Left cardiac atrium (tissue), 4 donors: ENCODE results near the gene TXNIP. TPM values are rescaled to one million over a fixed set of nuclear protein-coding genes. Genes with fewer than 3 reads are reported as not detected.

Source experiments
- ATAC-seq, 2 donors: fragments of 200-7000 bp; cut with Tn5 transposase; one replicate each; pipeline ENCODE4 v1.9.1; 2020; ENCODE audit warnings: mild to moderate bottlenecking in 2 of 2, moderate library complexity in 2 of 2
- DNase-seq: peaks from one replicate; pipeline ENCODE4 v3.0.0-alpha.2; 2020
- intact Hi-C, 2 donors: fragments of 100-400 bp; cut with DNase I; formaldehyde crosslinking; loops; one replicate each; pipeline versions ENCODE4 v1.14.1 to v1.15.1; 2022 to 2023
- total RNA-seq, 2 donors: library from RNA; stranded (reverse); fragmentation: NEBNext Ultra II Directional; extraction: Animal tissue kit (Norgen Biotek cat#: 25700); gene quantifications; one replicate each; pipeline ENCODE4 v1.2.1, GENCODE V29; 2021
- donor health status: DM: no; HTN: yes; CAD: no.
- donor health status: DM: no; HTN: yes; CAD: no; lungs with severe emphysema.
- donor health status: DM: yes; HTN: yes; CAD: no.
- donor health status: Dilated cardiomyopathy.

TXNIP gene
- total RNA-seq, 2 donors from 2014 or later = 602 to 909 TPM

- ATAC-seq (no peak), DNase-seq (peak; percentile 53)
- intact Hi-C loops = loop anchor here in 1 of 2 donors (5.0 kb wide), 1 partner anchor 65 kb away; no protein-coding TSS in a partner anchor
Measured at GRCh38 chr1:145956781-145957442, 39.5 kb downstream of the TXNIP start.

GRCh38 chr1:145956361-145956760 is 40.0 kb downstream of the TXNIP start:
- no peak for DNase-seq
- intact Hi-C loops = loop anchor here in 1 of 2 donors (5.0 kb wide), 1 partner anchor 64 kb away; no protein-coding TSS in a partner anchor
- no peak for ATAC-seq

- no peak for ATAC-seq
- intact Hi-C loops = loop anchor here in 1 of 2 donors (5.0 kb wide), 1 partner anchor 63 kb away; no protein-coding TSS in a partner anchor
Measured at GRCh38 chr1:145955436-145955835, 40.9 kb downstream of the TXNIP start.

GRCh38 chr1:145953861-145954260 is 42.5 kb downstream of the TXNIP start:
- intact Hi-C loops = no loop called here
- DNase-seq = no peak
- no peak for ATAC-seq

More at GRCh38 chr1:145955436-145955835, 40.9 kb downstream of the TXNIP start:
- no peak for DNase-seq

GRCh38 chr1:145952903-145953302 is 43.5 kb downstream of the TXNIP start:
- DNase-seq = no peak
- intact Hi-C loops = no loop called here
- ATAC-seq = no peak

- intact Hi-C loops = no loop called here
- ATAC-seq (no peak), DNase-seq (no peak)
Measured at GRCh38 chr1:145951526-145951925, 44.9 kb downstream of the TXNIP start.

- ATAC-seq (peak in 1 of 2 donors; percentile 56), DNase-seq (no peak)
- intact Hi-C loops = no loop called here
Measured at GRCh38 chr1:145949219-145949618, 47.2 kb downstream of the TXNIP start.

- no peak for DNase-seq
- intact Hi-C loops = no loop called here
- ATAC-seq = no peak
Measured at GRCh38 chr1:145947551-145947950, 48.8 kb downstream of the TXNIP start.

- DNase-seq (no peak), ATAC-seq (no peak)
- intact Hi-C loops = no loop called here
Measured at GRCh38 chr1:145946477-145946986, 49.8 kb downstream of the TXNIP start.

- intact Hi-C loops = no loop called here
- DNase-seq = no peak
- ATAC-seq = no peak
Measured at GRCh38 chr1:145944532-145944931, 51.8 kb downstream of the TXNIP start.

GRCh38 chr1:145942871-145943270 is 53.5 kb downstream of the TXNIP start:
- intact Hi-C loops = no loop called here
- ATAC-seq = no peak

More at GRCh38 chr1:145942871-145943270, 53.5 kb downstream of the TXNIP start:
- DNase-seq = no peak

Other genes starting within 250 kb of the TXNIP start
- 10 to 100 TPM; 27.7 to 34.4 TPM for gene RNF115, start 172.5 kb downstream of the TXNIP start, total RNA-seq
- gene POLR3C, start 172.4 kb downstream of the TXNIP start, total RNA-seq = 10 to 100 TPM; 13.3 to 17.0 TPM
- gene NUDT17, start 150.9 kb downstream of the TXNIP start, total RNA-seq = 1 to 10 TPM; 3.6 to 3.7 TPM
- 10 to 100 TPM; 15.0 to 17.1 TPM for gene PIAS3, start 137.5 kb downstream of the TXNIP start, total RNA-seq
- gene ANKRD35, start 110.7 kb downstream of the TXNIP start, total RNA-seq = 1 to 10 TPM; 1.5 to 2.0 TPM
- gene ITGA10, start 86.5 kb downstream of the TXNIP start, total RNA-seq = 10 to 100 TPM in 1 of 2 donors, 1 to 10 TPM in 1; 2.2 to 13.4 TPM
- gene PEX11B, start 77.9 kb downstream of the TXNIP start, total RNA-seq = 10 to 100 TPM; 19.0 to 20.3 TPM
- 10 to 100 TPM; 67.0 to 99.2 TPM for gene RBM8A, start 69.1 kb downstream of the TXNIP start, total RNA-seq
- gene LIX1L, start 38.6 kb downstream of the TXNIP start, total RNA-seq = 10 to 100 TPM; 25.7 to 32.3 TPM
- gene ANKRD34A, start 32.0 kb downstream of the TXNIP start, total RNA-seq = 1 to 10 TPM in 1 of 2 donors, under 1 TPM in 1; 0.94 to 1.8 TPM
- 10 to 100 TPM; 38.4 to 45.8 TPM for gene POLR3GL, start 31.9 kb downstream of the TXNIP start, total RNA-seq
- gene HJV, start 25.2 kb upstream of the TXNIP start, total RNA-seq = 10 to 100 TPM; 64.5 to 96.1 TPM
- 1 to 10 TPM; 1.2 to 1.6 TPM for gene NBPF10, start 148.2 kb upstream of the TXNIP start, total RNA-seq
- gene NOTCH2NLA, start 232.4 kb upstream of the TXNIP start, total RNA-seq = 10 to 100 TPM; 13.6 to 18.4 TPM